NCI-H524 treated with DMSO at 0.1 percent for 48 hours (cell line): Measurements from ENCODE around the gene TFEB.

Experiments
- DNase-seq: peaks from one replicate; lab custom pipeline; 2025; lab: John Stamatoyannopoulos, UW

TFEB gene

GRCh38 chr6:41652866-41653652, 82.3 kb downstream of the TFEB start:
- DNase-seq = no peak

GRCh38 chr6:41651962-41652657, 83.3 kb downstream of the TFEB start:
- DNase-seq = no peak

- no peak for DNase-seq
Observed at GRCh38 chr6:41651246-41651961, 84.0 kb downstream of the TFEB start.

GRCh38 chr6:41650120-41650519, 85.3 kb downstream of the TFEB start:
- DNase-seq = no peak

GRCh38 chr6:41649596-41649995, 85.8 kb downstream of the TFEB start:
- no peak for DNase-seq

- no peak for DNase-seq
Observed at GRCh38 chr6:41648921-41649320, 86.5 kb downstream of the TFEB start.

- DNase-seq = no peak
Observed at GRCh38 chr6:41648070-41648585, 87.3 kb downstream of the TFEB start.

- DNase-seq = no peak
Observed at GRCh38 chr6:41647061-41647511, 88.3 kb downstream of the TFEB start.

GRCh38 chr6:41646026-41646795, 89.2 kb downstream of the TFEB start:
- DNase-seq = no peak

GRCh38 chr6:41645007-41645618, 90.3 kb downstream of the TFEB start:
- no peak for DNase-seq

- DNase-seq = no peak
Observed at GRCh38 chr6:41644297-41644879, 91.0 kb downstream of the TFEB start.

- no peak for DNase-seq
Observed at GRCh38 chr6:41643899-41644269, 91.5 kb downstream of the TFEB start.

- no peak for DNase-seq
Observed at GRCh38 chr6:41642960-41643898, 92.2 kb downstream of the TFEB start.

- peak; percentile 51 for DNase-seq
Observed at GRCh38 chr6:41642090-41642959, 93.1 kb downstream of the TFEB start.

GRCh38 chr6:41641352-41641925, 94.0 kb downstream of the TFEB start:
- no peak for DNase-seq

- no peak for DNase-seq
Observed at GRCh38 chr6:41640426-41640825, 95.0 kb downstream of the TFEB start.

GRCh38 chr6:41639809-41640371, 95.5 kb downstream of the TFEB start:
- no peak for DNase-seq
